K562 (cell line): ENCODE data around the gene ZDHHC14. TPM values are rescaled to one million over a fixed set of nuclear protein-coding genes. Genes with fewer than 3 reads are reported as not detected.

Source experiments
- CBFA2T3 ChIP-seq: fragments of 450-650 bp; IDR thresholded peaks from 2 replicates; pipeline ENCODE4 v1.6.1; 2017
- HDAC3 ChIP-seq: fragments of 450-650 bp; IDR thresholded peaks from 2 replicates; pipeline ENCODE4 v1.6.1; 2018; ENCODE audit warnings: borderline replicate concordance, mild to moderate bottlenecking, moderate library complexity; ENCODE audit not compliant: partially characterized antibody
- KDM1A ChIP-seq, 2 experiments: fragments of 450-650 bp; IDR thresholded peaks; 2 replicates each; pipeline ENCODE4 v1.6.1; 2016; ENCODE audit warnings: mild to moderate bottlenecking in 2 of 2
- KDM4B ChIP-seq, 2 experiments: fragments of 450-650 bp in 1 of 2; sonication (generic) in 1 of 2; IDR thresholded peaks; 2 replicates each; pipeline ENCODE4 v1.6.1; 2016 to 2017; ENCODE audit warnings: borderline replicate concordance in 2 of 2, antibody characterized with exemption in 1 of 2, low read depth in 1 of 2, mild to moderate bottlenecking in 1 of 2
- NFE2 ChIP-seq: IDR thresholded peaks from 2 replicates; pipeline ENCODE4 v1.6.1; 2014; ENCODE audit warnings: antibody characterized with exemption, low read depth
- POLR2A ChIP-seq: fragments of 450-650 bp; conservative IDR thresholded peaks from 2 replicates; pipeline ENCODE4 v1.6.1; 2016
- PTTG1 ChIP-seq: fragments of 450-650 bp; IDR thresholded peaks from 2 replicates; pipeline ENCODE4 v1.6.1; 2016; ENCODE audit warnings: low read depth, mild to moderate bottlenecking, missing genetic modification characterization, missing compliant biosample characterization
- SMAD3 ChIP-seq: fragments of 450-650 bp; formaldehyde crosslinking; conservative IDR thresholded peaks from 2 replicates; pipeline ENCODE4 v1.4.0; 2020; ENCODE audit warnings: mild to moderate bottlenecking
- ZSCAN29 ChIP-seq: fragments of 450-650 bp; IDR thresholded peaks from 2 replicates; pipeline ENCODE4 v1.6.1; 2017
- polyA plus RNA-seq, 8 experiments: library from polyadenylated mRNA; depleted of rRNA in 4 of 8; stranded (reverse) in 5 of 8; unstranded in 3 of 8; fragments of >200 nt; fragmentation: Nextera tagmentation in 2 of 8; fragmentation: Illumina TruSeq in 1 of 8; extraction: Ambion mirVana in 2 of 8; extraction: Trizol in 1 of 8; gene quantifications; 2 replicates each; pipeline versions ENCODE4 v1.2.1 to v1.2.3, GENCODE V29; 2011 to 2014; ENCODE audit warnings: inconsistent platforms in 1 of 8, missing spikeins in 1 of 8
- total RNA-seq, 7 experiments: library from RNA; depleted of rRNA in 6 of 7; stranded (reverse); fragments of >200 nt in 6 of 7; fragmentation: Illumina TruSeq in 2 of 7; extraction: Trizol in 2 of 7; gene quantifications; 2 replicates each; pipeline versions ENCODE4 v1.2.1 to v1.2.3, GENCODE V29; 2011 to 2021; ENCODE audit warnings: low replicate concordance in 1 of 7
- TF ChIP-seq, protein P1 (sequence below): fragments of 250-450 bp; sonication (Bioruptor Pico); IDR thresholded peaks from 2 replicates; pipeline ENCODE4 v1.4.0; 2020; ENCODE audit warnings: mild to moderate bottlenecking, moderate library complexity
- TF ChIP-seq, protein P2 (sequence below): fragments of 200-800 bp; sonication (Bioruptor generic); IDR thresholded peaks from 2 replicates; pipeline ENCODE4 v1.6.1; 2016; ENCODE audit warnings: missing genetic modification characterization, missing compliant biosample characterization
- TF ChIP-seq, protein P3 (sequence below), 3 experiments: fragments of 200-800 bp in 1 of 3; fragments of 250-450 bp in 1 of 3; fragments of 450-650 bp in 1 of 3; sonication (Bioruptor Pico) in 1 of 3; sonication (Bioruptor generic) in 1 of 3; formaldehyde crosslinking in 1 of 3; IDR thresholded peaks; 2 replicates each; pipeline versions ENCODE4 v1.6.1 to v1.8.0; 2016 to 2022; ENCODE audit warnings: mild to moderate bottlenecking in 2 of 3, missing genetic modification characterization in 2 of 3, missing compliant biosample characterization in 1 of 3, moderate library complexity in 1 of 3
- TF ChIP-seq, protein P4 (sequence below), 2 experiments: fragments of 450-650 bp in 1 of 2; sonication (generic) in 1 of 2; formaldehyde crosslinking in 1 of 2; IDR thresholded peaks in 1 of 2; conservative IDR thresholded peaks in 1 of 2; 2 replicates each; pipeline versions ENCODE4 v1.6.1 to v1.8.1; 2016 to 2023; ENCODE audit warnings: mild to moderate bottlenecking in 2 of 2, moderate library complexity in 2 of 2, inconsistent platforms in 1 of 2, missing genetic modification reagents in 1 of 2

The ZDHHC14 gene
- total and polyA plus RNA-seq, 9 of the 15 experiments (the other 6 are each of a cell fraction or from before 2014, with no cell fraction given): 0.92 to 23.1 (median 13.8) TPM

DNA sequence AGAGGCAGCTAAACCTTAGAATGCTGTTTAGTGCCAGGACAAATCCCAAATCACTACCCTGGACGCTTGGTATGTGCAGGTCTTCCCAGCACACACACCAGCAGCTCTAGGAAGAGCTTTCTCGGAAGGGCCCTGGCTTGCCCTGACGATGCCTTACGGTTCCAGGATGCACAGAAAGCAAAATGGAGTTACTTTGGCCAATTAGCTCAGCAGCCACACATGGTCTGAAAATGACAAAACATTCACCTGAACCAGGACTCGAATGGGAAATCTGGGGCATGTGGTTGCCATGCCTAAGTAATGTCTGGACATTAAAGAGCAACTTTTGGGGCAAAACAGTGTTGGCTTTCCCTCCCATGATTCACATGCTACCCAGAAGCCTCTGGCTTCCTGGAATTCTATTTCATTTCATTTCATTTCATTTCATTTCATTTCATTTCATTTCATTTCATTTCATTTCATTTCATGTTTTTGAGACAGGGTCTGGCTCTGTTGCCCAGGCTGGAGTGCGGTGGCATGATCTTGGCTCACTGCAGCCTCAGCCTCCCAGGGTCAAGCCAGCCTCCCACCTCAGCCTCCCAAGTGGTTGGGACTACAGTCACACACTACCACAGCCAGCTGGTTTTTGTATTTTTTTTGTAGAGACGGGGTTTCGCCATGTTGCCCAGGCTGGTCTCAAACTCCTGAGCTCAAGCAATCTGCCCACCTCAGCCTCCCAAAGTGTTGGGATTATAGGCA, 153.3 kb downstream of the ZDHHC14 start (continued):
- TF ChIP-seq, protein P1, sequence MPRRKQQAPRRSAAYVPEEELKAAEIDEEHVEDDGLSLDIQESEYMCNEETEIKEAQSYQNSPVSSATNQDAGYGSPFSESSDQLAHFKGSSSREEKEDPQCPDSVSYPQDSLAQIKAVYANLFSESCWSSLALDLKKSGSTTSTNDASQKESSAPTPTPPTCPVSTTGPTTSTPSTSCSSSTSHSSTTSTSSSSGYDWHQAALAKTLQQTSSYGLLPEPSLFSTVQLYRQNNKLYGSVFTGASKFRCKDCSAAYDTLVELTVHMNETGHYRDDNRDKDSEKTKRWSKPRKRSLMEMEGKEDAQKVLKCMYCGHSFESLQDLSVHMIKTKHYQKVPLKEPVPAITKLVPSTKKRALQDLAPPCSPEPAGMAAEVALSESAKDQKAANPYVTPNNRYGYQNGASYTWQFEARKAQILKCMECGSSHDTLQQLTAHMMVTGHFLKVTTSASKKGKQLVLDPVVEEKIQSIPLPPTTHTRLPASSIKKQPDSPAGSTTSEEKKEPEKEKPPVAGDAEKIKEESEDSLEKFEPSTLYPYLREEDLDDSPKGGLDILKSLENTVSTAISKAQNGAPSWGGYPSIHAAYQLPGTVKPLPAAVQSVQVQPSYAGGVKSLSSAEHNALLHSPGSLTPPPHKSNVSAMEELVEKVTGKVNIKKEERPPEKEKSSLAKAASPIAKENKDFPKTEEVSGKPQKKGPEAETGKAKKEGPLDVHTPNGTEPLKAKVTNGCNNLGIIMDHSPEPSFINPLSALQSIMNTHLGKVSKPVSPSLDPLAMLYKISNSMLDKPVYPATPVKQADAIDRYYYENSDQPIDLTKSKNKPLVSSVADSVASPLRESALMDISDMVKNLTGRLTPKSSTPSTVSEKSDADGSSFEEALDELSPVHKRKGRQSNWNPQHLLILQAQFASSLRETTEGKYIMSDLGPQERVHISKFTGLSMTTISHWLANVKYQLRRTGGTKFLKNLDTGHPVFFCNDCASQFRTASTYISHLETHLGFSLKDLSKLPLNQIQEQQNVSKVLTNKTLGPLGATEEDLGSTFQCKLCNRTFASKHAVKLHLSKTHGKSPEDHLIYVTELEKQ: peak; percentile 85; the same call in 1 of the 2 replicates
- peak; percentile 90 for TF ChIP-seq PTTG1
- TF ChIP-seq, protein P2, sequence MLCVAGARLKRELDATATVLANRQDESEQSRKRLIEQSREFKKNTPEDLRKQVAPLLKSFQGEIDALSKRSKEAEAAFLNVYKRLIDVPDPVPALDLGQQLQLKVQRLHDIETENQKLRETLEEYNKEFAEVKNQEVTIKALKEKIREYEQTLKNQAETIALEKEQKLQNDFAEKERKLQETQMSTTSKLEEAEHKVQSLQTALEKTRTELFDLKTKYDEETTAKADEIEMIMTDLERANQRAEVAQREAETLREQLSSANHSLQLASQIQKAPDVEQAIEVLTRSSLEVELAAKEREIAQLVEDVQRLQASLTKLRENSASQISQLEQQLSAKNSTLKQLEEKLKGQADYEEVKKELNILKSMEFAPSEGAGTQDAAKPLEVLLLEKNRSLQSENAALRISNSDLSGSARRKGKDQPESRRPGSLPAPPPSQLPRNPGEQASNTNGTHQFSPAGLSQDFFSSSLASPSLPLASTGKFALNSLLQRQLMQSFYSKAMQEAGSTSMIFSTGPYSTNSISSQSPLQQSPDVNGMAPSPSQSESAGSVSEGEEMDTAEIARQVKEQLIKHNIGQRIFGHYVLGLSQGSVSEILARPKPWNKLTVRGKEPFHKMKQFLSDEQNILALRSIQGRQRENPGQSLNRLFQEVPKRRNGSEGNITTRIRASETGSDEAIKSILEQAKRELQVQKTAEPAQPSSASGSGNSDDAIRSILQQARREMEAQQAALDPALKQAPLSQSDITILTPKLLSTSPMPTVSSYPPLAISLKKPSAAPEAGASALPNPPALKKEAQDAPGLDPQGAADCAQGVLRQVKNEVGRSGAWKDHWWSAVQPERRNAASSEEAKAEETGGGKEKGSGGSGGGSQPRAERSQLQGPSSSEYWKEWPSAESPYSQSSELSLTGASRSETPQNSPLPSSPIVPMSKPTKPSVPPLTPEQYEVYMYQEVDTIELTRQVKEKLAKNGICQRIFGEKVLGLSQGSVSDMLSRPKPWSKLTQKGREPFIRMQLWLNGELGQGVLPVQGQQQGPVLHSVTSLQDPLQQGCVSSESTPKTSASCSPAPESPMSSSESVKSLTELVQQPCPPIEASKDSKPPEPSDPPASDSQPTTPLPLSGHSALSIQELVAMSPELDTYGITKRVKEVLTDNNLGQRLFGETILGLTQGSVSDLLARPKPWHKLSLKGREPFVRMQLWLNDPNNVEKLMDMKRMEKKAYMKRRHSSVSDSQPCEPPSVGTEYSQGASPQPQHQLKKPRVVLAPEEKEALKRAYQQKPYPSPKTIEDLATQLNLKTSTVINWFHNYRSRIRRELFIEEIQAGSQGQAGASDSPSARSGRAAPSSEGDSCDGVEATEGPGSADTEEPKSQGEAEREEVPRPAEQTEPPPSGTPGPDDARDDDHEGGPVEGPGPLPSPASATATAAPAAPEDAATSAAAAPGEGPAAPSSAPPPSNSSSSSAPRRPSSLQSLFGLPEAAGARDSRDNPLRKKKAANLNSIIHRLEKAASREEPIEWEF (CRISPR knock-in tag): no peak
- TF ChIP-seq HDAC3: no peak
- no peak for TF ChIP-seq NFE2
- TF ChIP-seq KDM4B (IDR thresholded peaks at IDR 0.05; ENCODE audit: borderline replicate concordance in 2 of 2, low read depth in 1 of 2): no peak
- TF ChIP-seq, protein P3, sequence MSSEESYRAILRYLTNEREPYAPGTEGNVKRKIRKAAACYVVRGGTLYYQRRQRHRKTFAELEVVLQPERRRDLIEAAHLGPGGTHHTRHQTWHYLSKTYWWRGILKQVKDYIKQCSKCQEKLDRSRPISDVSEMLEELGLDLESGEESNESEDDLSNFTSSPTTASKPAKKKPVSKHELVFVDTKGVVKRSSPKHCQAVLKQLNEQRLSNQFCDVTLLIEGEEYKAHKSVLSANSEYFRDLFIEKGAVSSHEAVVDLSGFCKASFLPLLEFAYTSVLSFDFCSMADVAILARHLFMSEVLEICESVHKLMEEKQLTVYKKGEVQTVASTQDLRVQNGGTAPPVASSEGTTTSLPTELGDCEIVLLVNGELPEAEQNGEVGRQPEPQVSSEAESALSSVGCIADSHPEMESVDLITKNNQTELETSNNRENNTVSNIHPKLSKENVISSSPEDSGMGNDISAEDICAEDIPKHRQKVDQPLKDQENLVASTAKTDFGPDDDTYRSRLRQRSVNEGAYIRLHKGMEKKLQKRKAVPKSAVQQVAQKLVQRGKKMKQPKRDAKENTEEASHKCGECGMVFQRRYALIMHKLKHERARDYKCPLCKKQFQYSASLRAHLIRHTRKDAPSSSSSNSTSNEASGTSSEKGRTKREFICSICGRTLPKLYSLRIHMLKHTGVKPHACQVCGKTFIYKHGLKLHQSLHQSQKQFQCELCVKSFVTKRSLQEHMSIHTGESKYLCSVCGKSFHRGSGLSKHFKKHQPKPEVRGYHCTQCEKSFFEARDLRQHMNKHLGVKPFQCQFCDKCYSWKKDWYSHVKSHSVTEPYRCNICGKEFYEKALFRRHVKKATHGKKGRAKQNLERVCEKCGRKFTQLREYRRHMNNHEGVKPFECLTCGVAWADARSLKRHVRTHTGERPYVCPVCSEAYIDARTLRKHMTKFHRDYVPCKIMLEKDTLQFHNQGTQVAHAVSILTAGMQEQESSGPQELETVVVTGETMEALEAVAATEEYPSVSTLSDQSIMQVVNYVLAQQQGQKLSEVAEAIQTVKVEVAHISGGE (CRISPR knock-in tag; IDR thresholded peaks at IDR 0.05): no peak
- peak; percentile 66; the same call in 1 of the 2 replicates for TF ChIP-seq SMAD3
- no peak for TF ChIP-seq KDM1A (IDR thresholded peaks at IDR 0.05)
- TF ChIP-seq POLR2A: no peak
- TF ChIP-seq CBFA2T3: no peak
- TF ChIP-seq, protein P4, sequence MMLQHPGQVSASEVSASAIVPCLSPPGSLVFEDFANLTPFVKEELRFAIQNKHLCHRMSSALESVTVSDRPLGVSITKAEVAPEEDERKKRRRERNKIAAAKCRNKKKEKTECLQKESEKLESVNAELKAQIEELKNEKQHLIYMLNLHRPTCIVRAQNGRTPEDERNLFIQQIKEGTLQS (IDR thresholded peaks at IDR 0.05): no peak
- TF ChIP-seq, protein P4 (CRISPR knock-in tag; conservative IDR thresholded peaks at IDR 0.05): no peak
- TF ChIP-seq ZSCAN29: no peak
